NCI-H526 (cell line): ENCODE measurements around the gene ANK3.

ENCODE experiments used
- DNase-seq, 2 experiments: peaks; one replicate each; lab custom pipeline; 2025; lab: John Stamatoyannopoulos, UW

The ANK3 gene

GRCh38 chr10:59976909-59977308 is 412.8 kb downstream of the ANK3 start:
- no peak for DNase-seq
